Fibroblast of mammary gland (primary cell): ENCODE results near the gene ZNF292.

Experiments
- DNase-seq: peaks from one replicate; pipeline ENCODE4 v3.0.0-alpha.2; 2010; ENCODE audit warnings: low read depth
- H3K4me3 ChIP-seq: 2 replicates; pipeline ENCODE4 v1.5.1; 2011; ENCODE audit warnings: low read depth, mild to moderate bottlenecking, low read length, moderate library complexity; ENCODE audit not compliant: control insufficient read depth
- TF ChIP-seq, protein P1 (sequence below): conservative IDR thresholded peaks from 2 replicates; pipeline ENCODE4 v1.5.1; 2011; ENCODE audit warnings: low read depth, low read length, inconsistent platforms; ENCODE audit not compliant: control insufficient read depth, insufficient read depth

ZNF292 gene

DNA sequence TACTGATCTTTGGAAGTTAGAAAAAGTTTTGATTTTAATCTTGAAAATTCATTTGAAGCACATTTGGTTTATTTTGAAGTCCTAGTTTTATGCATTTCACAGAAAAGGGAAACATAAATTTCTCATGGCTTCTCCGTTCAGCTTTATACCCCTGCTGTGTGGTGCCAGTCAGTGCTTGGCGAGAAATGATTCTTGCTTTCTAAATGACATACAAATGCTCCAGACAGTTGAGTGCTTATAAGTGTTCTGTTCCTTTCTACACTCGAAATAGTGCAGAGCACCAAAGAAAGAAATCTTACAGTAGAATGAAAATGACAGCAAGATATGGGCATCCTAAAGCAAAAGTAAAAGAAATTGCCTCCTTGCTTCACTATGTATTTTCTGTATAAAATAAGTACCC is 9.0 kb upstream of the ZNF292 start:
- DNase-seq = no peak
- TF ChIP-seq, protein P1, sequence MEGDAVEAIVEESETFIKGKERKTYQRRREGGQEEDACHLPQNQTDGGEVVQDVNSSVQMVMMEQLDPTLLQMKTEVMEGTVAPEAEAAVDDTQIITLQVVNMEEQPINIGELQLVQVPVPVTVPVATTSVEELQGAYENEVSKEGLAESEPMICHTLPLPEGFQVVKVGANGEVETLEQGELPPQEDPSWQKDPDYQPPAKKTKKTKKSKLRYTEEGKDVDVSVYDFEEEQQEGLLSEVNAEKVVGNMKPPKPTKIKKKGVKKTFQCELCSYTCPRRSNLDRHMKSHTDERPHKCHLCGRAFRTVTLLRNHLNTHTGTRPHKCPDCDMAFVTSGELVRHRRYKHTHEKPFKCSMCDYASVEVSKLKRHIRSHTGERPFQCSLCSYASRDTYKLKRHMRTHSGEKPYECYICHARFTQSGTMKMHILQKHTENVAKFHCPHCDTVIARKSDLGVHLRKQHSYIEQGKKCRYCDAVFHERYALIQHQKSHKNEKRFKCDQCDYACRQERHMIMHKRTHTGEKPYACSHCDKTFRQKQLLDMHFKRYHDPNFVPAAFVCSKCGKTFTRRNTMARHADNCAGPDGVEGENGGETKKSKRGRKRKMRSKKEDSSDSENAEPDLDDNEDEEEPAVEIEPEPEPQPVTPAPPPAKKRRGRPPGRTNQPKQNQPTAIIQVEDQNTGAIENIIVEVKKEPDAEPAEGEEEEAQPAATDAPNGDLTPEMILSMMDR = no peak
- no peak overlapping the region for H3K4me3 ChIP-seq

DNA sequence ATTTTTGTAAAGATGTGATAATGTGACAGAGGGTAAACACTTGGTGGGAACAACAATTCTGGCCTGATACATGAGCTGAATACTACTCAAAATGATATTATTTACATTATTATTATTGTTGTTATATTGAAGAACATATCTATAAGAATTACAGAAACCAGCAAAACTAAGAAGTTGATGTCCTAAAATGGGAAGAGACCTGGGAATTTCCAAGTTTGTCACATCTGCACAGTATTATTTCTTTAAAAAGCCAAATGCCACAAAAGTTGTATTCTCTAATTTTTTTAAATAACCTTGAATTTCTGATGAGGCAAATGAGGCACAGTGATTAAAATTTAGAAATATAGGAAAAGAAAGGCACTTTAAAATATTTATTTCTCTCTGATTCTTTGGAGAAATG is 5.0 kb upstream of the ZNF292 start:
- DNase-seq = no peak
- TF ChIP-seq, protein P1 = no peak
- H3K4me3 ChIP-seq = no peak overlapping the region

DNA sequence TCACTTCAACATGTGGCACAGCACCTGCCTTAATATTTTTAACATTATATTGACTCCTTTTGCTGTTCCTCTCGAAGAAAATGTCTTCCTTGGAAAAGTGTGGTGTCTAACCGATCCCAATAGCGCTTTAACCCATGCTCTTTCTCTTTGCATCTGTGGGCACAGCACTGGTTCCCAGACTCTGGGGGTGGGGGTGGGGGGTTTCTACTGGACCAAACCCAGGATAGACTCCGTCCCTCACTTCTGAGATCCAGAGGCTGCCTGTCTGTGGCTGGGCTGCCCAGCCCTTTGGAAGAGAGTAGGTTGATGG is 3.9 kb upstream of the ZNF292 start:
- peak overlapping the region; percentile 28 for H3K4me3 ChIP-seq
- no peak for DNase-seq
- TF ChIP-seq, protein P1 = no peak

DNA sequence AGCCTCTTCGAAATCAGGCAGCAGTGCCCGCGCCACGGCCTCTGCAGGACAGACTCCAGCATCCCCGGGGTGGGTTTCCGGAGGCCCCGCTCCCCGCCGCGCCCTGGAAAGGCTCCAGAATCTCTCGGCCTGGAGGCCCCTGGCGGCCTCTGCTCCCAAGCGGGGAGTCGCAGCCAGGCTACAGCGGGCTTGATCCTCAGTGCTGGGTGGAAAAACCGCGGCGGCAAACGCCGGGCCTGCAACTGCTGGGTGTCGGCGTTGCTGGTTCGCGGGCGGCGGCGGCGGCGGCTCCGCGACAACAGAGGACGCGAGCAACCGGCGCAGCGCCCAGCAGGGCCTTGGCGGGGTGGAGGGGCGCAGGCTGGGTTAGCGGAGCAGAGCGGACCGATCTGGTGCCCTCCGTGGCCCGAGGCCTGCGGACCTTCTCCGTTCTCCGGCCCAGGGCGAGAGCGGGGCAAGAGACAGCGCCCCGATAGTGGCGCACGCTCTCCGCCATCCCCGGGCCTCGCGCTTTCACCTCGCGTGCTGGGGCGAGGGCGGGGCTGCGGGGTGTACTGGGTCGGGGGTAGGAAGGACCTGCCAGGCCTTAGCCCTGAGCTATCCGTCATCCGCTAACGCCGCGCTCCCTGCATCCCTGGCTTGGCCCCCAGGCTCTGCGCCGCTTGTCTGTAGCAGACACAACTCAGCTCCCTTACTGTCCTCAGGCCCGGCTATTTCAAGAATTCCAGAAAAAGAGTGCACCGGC is 3.4 kb upstream of the ZNF292 start:
- DNase-seq = peak; percentile 41
- TF ChIP-seq, protein P1 = no peak
- H3K4me3 ChIP-seq = peak overlapping the region; percentile 28

DNA sequence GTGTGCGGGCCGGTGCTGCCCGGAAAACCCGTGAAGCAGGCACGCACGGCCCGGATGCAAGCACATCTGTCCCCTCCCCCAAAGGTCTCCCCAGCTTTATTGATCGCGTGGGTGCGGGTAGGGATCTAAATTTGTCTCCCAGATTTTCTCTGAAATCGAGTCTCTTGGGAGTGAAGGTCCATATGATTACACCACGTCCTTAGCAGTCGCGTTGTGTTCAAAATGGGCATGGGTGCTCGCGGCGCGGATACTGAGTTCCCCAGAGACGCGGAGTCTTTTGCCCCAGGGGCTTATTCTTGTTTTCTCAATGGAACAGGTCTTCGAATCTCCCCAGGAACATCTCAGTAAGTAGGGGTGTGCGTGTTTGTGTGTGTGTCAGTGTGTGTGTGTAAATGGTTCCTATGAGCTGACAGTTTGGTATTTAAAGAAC is 2.8 kb upstream of the ZNF292 start:
- TF ChIP-seq, protein P1 = no peak
- H3K4me3 ChIP-seq = peak overlapping the region; percentile 28
- DNase-seq = peak; percentile 21

DNA sequence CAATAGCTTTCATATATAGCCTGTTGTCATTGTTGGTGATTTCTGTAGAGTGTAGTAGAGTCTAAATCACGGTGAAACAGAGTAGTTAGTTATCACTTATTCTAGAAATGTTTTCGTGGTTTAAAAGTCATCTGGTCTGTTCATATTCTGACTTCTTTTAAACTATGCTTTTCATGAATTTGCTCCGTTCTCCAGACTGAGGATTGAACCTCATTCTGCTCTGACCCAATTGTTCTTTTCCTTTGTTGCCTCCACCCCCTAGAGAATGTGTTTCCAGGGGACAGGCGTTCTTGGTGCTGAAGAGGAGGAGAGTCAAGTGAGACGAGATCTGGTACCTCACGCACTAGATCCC is 748 bp upstream of the ZNF292 start:
- TF ChIP-seq, protein P1 = no peak
- H3K4me3 ChIP-seq = peak overlapping the region; percentile 84
- no peak for DNase-seq
